ENCODE measurements around the gene CCL22. TPM values are rescaled to one million over a fixed set of nuclear protein-coding genes. Genes with fewer than 3 reads are reported as not detected.
"Not testable (repeated sequence)": the region's sequence is repeated elsewhere in the genome, so short reads cannot be mapped to it uniquely, and the experiment has no call there.

The CCL22 gene
- total RNA-seq, 1 donor from 2014 or later, result 0.61 TPM

- intact Hi-C loops (cut with micrococcal nuclease), result no loop called here
Measured at GRCh38 chr16:57391708-57392107, 33.1 kb downstream of the CCL22 start.

GRCh38 chr16:57392694-57393093 lies 34.1 kb downstream of the CCL22 start:
- intact Hi-C loops (cut with micrococcal nuclease), result no loop called here

GRCh38 chr16:57394444-57394843 lies 35.9 kb downstream of the CCL22 start:
- intact Hi-C loops (cut with micrococcal nuclease), result no loop called here

- intact Hi-C loops (cut with micrococcal nuclease), result no loop called here
Measured at GRCh38 chr16:57395026-57395425, 36.4 kb downstream of the CCL22 start.

GRCh38 chr16:57396786-57397185 lies 38.2 kb downstream of the CCL22 start:
- intact Hi-C loops (cut with micrococcal nuclease), result no loop called here

- intact Hi-C loops (cut with micrococcal nuclease), result not testable (repeated sequence)
Measured at GRCh38 chr16:57397493-57397892, 38.9 kb downstream of the CCL22 start.

- intact Hi-C loops (cut with micrococcal nuclease), result no loop called here
Measured at GRCh38 chr16:57401943-57402640, 43.5 kb downstream of the CCL22 start.

- intact Hi-C loops (cut with micrococcal nuclease), result no loop called here
Measured at GRCh38 chr16:57403965-57404817, 45.6 kb downstream of the CCL22 start, which contains the start of gene CCL17. Gene CCL17 (plus strand): TSS chr16:57404767. CDS start chr16:57413933, 9,166 bp downstream.

- intact Hi-C loops (cut with micrococcal nuclease), result no loop called here
Measured at GRCh38 chr16:57405097-57405496, 46.5 kb downstream of the CCL22 start.

- intact Hi-C loops (cut with micrococcal nuclease), result no loop called here
Measured at GRCh38 chr16:57406881-57407280, 48.3 kb downstream of the CCL22 start.

GRCh38 chr16:57407521-57408353 lies 49.2 kb downstream of the CCL22 start:
- intact Hi-C loops (cut with micrococcal nuclease), result no loop called here

GRCh38 chr16:57409065-57409464 lies 50.5 kb downstream of the CCL22 start:
- intact Hi-C loops (cut with micrococcal nuclease), result no loop called here

GRCh38 chr16:57409870-57410587 lies 51.4 kb downstream of the CCL22 start:
- intact Hi-C loops (cut with micrococcal nuclease), result no loop called here

GRCh38 chr16:57411362-57411976 lies 52.9 kb downstream of the CCL22 start:
- intact Hi-C loops (cut with micrococcal nuclease), result no loop called here

- intact Hi-C loops (cut with micrococcal nuclease), result no loop called here
Measured at GRCh38 chr16:57412584-57412983, 54.0 kb downstream of the CCL22 start.

GRCh38 chr16:57413301-57413730 lies 54.7 kb downstream of the CCL22 start:
- intact Hi-C loops (cut with micrococcal nuclease), result no loop called here

GRCh38 chr16:57413733-57414132 lies 55.1 kb downstream of the CCL22 start:
- intact Hi-C loops (cut with micrococcal nuclease), result no loop called here
